IPS-NIHi7 (cell line): Measurements from ENCODE around the gene AKAP7.

Experiments used
- DNase-seq: peaks from one replicate; pipeline ENCODE4 v3.0.0; 2012; ENCODE audit warnings: mixed read lengths; ENCODE audit errors: extremely low spot score

AKAP7 gene

DNA sequence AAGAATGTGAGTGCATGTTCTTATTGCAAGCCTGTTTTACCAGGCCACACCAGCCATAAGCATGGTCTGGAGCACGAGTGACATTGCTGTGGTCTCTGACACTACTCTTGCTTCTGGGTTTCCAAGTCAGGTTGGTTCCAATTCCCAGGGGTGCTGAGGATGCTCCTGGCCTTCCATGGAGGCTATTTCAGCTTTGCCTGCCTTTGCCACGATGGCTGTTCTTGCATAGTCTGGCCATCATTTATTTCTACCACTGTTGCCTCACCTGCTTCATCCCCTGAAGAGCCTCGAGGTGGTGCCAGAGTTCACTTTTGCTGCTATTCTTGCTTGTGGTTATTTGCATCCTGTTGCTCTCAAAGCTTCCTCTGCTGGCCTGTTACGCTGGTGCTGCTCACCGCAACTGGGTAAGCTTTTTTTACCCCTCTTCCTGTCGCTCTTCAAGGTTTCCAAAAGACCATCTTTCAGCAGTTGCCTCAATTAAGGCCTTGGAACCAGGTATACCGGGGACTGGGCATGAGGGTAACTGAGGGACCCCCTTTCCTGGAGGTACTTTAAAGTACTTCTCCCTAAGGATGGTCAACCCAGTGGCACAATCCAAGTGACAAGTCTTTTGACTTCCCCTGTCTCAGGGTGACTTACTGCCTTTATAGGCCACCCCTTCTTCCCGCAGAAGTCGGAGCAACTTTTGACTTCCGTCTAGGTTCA lies 64.5 kb downstream of the AKAP7 start:
- peak; percentile 89 for DNase-seq

DNA sequence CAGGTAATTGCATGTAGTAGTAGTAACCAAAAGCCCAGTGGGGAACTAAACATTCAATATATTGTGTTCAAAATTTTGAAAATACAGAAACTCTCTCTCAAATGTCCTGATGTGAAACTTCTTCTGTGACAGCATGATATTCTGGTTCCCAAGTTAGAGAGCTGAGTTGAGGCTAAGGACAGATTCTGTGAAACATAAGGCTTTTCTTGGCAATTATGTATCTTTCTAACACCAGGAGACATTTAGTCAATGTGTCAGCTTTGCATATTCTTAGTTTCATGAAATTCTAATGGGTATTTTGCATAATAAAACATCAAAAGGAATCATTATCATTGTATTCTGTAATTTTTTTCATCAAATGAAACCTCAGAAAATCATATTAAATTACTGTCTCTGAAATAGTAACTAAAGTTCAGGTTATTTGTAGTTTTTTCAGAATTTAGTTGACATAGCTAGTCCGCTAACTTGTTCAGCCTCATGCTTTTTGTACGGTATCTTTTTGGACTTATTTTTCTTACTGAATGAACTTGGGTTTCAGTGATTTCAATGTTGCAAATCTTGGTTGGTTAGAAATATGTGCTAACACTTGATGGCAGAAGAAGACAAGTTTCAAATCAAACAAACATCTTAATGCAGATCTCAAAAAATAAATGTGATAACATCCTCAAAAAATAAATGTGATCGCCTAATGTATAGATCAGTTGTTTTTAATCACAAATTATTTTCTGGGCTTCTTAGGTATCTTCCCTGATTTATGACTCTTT lies 70.4 kb downstream of the AKAP7 start:
- DNase-seq = no peak

DNA sequence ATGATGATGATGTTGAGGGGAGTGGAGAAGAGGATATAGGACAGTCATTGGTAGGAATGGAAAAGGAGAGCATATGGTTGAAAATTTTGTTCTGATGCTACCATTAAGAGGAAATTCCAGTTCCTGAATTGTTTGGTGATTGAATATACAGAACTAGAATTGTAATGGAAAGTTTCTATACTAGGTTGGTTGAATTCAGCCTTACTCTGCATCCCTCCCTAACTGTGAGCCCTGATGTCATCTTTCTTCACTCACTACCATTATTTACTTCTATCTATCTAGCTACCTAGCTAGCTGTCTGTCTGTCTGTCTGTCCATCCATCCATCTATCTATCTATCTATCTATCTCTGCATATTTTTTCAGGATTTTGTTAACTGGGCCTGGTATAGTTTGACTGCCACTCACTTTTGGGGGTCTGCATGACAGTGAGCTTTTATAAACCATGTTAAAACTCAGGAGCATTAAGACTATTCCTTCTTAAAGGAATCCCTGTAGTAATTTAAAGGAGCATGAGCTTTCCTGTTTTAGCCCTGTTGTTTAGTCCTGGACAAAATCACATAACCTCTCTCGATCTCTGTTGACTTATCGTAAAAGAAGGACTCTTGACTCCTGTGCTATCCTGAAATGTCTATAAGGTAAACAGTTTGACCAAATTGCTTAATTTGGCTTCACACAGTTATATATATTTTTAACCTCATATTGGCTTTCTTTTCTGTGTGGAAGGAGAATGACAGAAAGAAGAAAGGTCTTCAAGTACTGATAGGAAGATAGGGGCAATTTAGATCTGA lies 71.4 kb downstream of the AKAP7 start:
- no peak for DNase-seq

DNA sequence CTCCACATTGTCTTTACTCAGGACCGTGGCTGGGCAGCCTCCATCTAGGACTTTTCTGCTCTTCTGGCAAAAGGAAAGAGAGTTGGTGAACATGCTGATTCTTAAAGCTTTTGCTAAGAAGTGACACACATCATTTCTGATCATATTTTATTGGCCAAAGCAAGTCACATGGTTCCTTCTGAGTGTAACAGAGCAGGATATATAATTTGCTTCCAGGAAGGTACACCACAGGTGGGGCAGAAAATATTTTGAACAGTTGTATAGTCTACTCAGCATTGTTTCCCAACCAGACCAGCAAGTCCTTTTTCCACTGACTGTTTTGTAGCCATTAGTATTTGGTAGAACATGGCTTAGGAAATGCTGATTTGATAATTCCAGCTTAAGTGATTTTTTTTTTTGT lies 73.5 kb downstream of the AKAP7 start:
- DNase-seq = no peak

DNA sequence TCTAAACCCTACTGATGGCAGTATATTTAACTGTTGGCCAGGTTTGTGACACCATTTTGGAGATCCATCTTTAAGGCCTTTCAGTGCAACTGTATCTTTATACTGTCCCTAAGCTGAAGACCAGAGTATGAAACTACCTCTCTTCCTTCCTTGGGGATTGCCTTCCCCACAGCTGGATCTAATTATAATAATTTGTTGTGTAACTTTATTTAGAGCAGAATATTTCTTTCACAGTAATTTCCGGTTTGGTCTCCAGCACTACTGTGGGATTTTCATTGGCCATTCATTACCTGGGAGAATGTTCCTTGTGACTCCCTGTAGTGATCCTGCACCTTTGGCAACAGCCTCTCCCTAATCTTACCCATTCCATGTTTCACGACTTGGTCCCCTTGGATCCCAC lies 75.2 kb downstream of the AKAP7 start:
- no peak for DNase-seq

DNA sequence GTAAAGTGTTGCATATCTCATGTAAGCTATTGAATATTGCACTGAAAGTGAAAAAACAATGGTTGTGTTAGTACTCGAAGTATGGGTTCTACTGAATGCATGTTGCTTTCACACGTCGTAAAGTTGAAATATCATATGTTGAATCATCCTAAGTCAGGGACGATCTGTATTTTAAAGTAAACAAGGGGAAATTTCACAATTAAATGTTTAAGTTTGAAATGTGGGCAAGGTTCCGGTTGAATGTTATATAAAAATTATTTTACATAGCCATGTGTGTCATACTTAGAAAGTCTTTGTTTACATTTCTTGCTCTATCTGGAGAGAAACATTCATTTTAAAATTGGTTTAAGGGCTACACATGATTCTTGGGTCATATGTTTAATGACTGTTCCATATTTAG lies 76.8 kb downstream of the AKAP7 start:
- DNase-seq = no peak

DNA sequence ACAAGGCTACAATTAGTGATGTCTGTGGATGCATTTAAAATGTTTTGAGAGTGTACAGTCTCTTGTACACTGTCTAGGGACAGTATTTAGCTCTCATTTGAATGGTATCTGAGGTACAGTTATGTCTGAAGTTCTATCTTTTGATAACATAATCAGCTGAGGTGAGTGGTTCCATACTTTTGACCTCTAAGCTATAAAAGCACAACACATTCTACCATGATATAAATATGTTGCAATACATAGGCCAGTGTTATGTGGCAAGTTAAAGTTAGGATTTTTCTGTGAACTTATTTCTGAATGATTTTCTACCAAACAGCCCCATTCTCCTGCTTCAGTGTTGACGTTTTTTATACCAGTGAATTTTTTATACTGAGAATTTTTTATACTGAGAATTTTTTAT lies 77.6 kb downstream of the AKAP7 start:
- DNase-seq = no peak

DNA sequence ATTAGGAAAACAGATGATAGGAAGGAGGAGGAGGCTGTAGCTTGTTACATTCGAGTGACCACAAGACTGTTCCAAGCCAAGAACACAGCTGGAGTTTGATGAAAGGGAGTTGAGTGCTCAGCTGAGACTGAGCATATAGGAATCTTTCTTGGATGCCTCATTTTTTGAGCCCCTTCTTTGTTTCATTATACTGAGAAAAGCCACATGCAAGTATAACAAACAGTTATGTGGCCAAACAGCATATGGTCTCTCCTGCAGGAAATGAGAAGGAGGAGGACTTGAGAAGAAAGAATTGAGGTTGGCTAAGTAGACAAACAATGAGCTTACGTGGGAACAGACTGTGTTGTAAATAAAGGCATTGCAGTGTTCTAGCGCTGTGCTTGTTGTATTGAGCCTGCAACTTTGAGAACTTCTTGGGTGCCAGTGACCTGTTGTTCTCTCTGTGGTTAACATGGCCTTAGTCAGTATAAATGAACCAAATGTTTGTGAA lies 78.3 kb downstream of the AKAP7 start:
- no peak for DNase-seq

DNA sequence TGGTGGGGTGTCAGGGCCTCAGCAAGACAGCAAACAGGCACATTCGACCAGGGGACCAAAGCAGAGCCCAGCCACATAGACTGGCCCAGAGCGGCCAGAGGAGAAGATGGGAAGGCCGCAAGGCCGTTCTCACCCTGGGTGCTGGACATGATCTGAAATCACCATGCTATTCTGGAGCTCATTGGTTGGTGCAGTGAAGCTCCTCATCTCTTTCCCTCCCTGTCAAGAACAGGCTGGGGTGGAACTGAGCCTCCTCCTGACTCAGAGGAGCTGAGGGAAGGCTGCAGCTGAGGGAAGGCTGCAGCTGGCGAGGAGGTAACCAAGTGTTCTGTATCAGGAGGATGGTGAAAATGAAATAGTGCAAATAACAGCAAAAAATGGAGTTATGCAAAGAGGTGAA lies 80.0 kb downstream of the AKAP7 start:
- DNase-seq = no peak

DNA sequence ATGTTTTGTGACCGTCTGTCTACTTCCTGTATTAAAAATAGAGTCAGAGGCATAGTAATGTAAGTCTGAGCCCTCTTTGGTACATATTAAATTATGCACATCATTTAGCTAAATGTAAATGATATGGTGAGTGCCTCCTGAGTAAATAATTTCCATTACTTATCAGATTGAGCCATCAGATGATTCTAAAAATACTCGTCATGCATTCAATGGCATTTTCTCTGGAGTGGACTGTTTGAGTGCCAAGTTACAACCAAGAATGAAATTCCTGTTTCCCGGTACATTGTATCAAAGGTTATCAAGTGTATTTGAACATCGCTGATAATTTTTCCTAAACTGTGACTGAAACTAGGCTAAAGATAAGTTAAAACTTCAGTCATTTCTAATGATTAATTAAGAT lies 81.0 kb downstream of the AKAP7 start:
- no peak for DNase-seq

DNA sequence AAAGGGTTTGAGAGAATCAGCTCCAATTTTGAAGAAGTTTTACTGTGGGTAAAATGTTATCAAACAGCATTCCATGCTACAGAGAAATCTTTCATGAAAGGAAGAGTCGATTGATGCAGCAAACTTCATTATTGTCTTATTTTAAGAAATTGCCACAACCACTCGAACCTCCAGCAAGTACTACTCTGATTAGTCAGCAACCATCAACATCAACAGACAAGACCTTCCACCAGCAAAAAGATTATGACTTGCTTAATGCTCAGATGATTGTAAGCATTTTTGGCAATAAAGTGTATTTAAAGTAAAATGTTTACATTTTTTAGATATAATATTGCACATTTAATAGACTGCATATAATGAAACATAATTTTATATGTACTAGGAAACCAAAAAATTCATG lies 87.5 kb downstream of the AKAP7 start:
- no peak for DNase-seq

DNA sequence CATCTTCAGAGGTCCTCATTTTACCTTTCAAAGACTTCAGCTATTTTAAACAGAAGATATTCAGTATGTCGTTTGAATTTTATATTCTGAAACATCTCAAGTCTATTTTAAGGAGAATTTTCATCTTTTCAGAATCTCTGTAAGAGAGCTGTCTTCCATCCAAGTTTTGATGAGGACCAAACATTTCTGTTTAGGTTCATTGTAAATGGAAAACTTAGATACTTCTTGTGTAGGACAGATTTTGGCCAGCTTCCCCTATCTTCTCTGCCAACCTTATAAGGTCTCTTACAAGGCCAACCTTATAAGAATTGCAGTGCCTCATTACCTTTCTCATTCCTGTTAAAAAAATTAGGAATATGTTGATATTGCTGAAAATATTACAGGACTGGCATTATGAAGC lies 88.1 kb downstream of the AKAP7 start:
- no peak for DNase-seq

DNA sequence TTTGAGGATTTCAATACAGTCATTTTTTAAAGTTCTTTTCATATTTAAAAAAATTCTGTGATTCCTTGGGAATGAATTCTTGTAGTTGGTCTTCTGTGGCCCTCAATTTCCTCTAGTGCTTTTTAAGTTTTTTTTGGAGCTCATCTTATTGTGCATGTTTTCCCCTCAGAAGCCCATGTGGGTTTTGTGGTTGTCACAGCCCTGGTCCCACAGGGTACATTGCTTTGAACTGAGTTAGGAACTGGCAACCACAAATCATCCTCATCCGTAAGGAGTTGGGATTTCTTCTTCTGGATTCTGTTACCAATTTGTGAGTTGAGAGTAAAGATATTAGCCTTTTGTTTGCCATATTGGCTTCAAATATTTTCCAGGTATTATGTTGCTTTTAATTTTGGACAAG lies 89.9 kb downstream of the AKAP7 start:
- no peak for DNase-seq

DNA sequence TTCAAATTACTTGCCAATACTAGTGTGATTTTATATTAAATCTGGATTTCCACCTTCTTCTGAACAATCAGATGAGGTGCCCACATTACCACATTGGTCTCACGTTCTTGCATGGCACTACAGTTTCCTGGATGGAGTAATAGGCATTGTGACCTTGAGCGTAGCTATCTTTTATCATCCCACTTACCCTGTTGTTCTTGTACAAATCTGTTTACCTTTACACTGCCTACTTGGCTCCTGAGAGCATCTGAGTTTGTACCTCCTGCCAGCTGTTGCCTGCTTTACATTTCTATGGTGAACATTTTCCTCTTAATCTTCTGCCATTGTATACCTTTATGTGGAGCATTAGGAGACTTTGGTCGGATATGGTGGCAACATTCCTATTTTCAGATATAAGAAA lies 90.7 kb downstream of the AKAP7 start:
- DNase-seq = no peak

DNA sequence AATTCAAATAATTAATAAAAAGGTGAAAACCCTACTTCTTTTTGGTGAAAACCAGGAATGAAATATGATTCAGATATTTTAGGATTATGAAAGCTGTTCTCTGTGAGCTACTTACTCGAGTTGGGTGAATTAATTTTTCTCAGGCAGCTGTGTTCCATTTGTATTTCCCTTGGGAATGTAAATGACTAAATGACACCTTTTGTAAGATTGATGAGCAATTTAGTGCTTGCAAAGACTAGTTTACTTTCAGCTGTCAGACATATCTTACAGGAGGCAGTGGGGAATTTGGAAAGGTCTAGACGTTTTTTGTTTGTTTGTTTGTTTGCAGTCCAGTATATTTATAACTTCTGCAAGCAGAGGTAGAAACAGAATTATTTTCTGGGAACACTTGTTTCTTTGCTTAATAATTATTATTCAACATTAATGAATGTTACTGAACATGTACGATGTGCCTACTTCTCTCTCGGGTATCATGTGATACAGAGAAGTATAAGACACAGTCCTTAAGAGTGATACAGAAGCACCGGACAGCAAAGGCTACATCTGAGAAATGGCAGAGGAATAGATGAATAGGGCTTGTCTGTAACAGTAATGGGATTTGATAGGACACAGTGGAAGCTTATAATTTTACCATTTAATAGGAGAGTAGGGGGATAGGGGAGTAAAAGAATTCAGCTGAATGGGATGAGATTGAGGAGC lies 91.3 kb downstream of the AKAP7 start:
- no peak for DNase-seq

DNA sequence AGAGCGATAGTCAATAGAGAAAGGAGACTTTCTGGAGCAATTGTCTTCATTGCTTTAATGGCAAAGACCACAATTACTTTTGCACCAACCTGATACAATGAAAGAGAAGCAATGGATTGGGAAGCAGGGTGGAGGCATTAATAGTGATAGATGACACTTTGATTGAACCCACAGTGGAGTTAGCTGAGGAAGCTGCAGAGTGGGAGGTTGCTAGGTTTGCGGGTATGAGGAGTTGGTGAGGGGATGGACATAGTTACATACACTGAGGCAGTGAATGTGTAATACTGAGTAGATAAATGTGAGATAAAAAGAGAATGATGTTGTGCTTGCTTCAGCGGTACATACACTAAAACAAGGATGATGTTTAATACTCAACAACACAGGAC lies 91.9 kb downstream of the AKAP7 start:
- no peak for DNase-seq

DNA sequence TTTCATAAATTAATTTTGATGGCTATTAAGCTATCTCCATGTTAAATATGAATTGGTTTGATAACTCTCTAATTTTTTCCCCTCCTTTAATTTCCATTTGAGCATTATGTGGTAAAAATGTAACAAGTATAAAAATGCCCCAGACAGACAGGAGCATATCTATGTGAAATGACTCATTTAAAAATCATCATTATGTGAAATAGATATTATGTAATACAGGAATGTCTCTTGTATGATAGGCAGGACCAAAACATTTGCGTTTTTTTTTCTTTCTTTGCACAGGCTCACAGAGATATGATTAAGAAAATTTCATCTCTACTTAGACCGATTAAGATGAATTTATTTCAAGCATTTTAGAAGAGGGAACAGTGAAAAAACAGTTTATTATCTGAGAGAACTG lies 95.8 kb downstream of the AKAP7 start:
- no peak for DNase-seq

DNA sequence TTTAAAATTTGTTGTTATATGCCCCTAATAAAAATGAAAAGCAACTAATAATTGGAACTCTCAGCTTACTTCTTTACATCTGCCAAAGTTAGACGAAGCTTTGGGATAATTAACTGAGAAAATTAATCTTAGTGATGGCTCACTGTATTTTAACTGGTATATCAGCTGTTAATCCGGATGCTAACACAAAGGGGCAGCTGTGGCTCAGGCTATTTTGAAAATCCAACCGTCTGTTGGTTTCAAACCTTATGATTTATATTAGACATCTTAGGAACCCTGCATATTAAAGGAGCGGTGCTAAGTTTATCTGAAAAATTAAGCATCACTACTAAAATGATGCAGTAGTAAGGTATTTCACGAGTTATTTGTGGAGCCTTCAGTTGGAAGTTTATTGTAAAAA lies 96.6 kb downstream of the AKAP7 start:
- DNase-seq = no peak

DNA sequence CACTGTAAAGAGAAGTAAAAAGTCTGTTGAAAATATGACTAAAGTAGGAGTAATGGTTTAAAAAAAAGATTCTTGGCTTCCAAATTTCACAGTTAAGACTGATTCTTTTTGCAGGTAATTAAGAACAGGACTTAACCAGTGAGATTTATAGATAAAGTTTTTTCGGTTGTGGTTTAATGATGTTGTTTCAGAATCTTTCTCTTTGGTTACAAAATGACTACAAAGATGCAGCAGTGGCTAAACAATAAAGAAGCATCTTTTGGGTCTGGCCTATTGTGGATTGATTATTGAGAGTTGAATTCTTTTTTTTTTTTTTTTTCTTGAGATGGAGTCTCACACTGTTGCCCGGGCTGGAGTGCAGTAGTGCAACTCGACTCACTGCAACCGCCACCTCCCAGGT lies 109.7 kb downstream of the AKAP7 start:
- DNase-seq = no peak

DNA sequence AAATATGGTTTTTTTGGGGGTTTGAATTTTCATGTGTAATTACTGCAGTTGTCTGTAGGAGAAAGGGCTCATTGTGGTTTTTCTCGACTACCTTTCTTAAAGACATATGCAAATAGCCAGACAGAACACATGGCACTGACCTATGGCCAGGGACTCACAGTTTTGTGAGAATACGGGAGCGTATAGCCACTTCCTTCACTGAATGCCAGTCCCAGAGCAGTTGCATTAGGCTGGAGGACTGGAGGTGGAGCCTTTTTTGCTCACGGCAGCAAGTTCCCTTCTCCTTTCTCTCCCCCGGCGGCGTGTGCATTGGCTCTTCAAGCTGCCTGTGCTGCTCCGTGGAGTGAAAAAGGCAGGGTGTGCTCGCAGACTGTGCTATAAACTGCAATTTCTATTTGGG lies 114.9 kb downstream of the AKAP7 start:
- peak; percentile 59 for DNase-seq

DNA sequence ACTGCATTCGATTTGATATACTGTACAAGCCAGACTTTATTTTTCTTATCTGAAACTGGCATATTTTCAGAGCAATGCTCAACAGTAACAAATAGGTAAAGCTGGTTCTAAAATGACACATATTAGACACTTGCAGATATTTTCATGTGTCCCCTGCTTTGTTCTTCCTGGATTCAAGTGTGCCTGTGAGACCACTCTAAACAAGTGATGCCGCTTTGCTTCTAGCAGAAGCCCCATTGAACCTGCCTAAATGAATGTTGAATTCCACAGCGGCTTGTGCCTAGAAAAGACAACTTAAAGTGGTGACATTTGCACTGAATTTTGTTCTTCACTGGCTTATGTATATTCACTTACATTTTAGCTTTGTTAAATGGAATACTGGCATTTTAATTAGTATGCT lies 115.7 kb downstream of the AKAP7 start:
- no peak for DNase-seq

DNA sequence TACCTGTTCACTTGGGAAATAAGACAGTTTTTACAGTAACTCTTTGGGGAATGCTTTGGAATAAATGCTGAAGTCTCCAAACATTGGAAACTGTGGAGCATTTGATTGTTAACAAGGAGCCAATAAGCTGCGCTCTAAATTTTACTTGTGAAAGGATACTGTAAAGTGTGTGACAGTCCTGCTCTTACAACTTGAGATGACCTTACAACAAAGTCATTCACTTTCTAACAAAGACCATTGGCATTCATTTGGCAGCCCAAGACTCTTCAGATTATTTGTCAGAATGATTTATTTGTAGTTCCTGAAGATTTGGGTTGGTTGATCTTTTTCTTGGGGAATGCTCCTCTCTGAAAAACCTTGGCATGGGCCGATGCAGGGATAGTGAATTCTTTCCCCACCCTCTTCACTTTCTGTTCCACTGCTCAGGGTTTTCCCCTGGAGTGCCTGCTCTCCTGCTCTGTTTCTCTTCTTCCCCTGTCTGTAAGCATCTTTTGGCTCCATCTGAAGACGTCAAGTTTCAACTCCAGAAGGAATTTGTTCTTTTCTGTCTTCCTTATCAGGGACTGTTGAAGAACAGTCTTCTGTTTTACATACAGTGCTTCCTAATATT lies 116.4 kb downstream of the AKAP7 start:
- DNase-seq = no peak
